Endothelial cell (in vitro differentiated cells): ENCODE measurements around the gene HSPB8. TPM values are rescaled to one million over a fixed set of nuclear protein-coding genes. Genes with fewer than 3 reads are reported as not detected.

Source experiments
- DNase-seq: peaks from one replicate; pipeline ENCODE4 v3.0.0; 2021; ENCODE audit warnings: low spot score
- H3K27ac Mint-ChIP-seq: one replicate; pipeline ENCODE4 v1.8.0; 2021; ENCODE audit warnings: mixed read lengths, inconsistent platforms; ENCODE audit not compliant: unreplicated experiment
- H3K27me3 Mint-ChIP-seq: one replicate; pipeline ENCODE4 v1.8.0; 2021; ENCODE audit warnings: mild to moderate bottlenecking, moderate library complexity, mixed read lengths, inconsistent platforms; ENCODE audit not compliant: unreplicated experiment
- H3K36me3 Mint-ChIP-seq: one replicate; pipeline ENCODE4 v1.8.0; 2021; ENCODE audit warnings: mild to moderate bottlenecking, low read depth, mixed read lengths, inconsistent platforms; ENCODE audit not compliant: unreplicated experiment
- H3K4me1 Mint-ChIP-seq: one replicate; pipeline ENCODE4 v1.8.0; 2021; ENCODE audit warnings: mild to moderate bottlenecking, mixed read lengths, inconsistent platforms; ENCODE audit not compliant: unreplicated experiment
- H3K4me3 Mint-ChIP-seq: one replicate; pipeline ENCODE4 v1.8.0; 2021; ENCODE audit warnings: mild to moderate bottlenecking, mixed read lengths, inconsistent platforms; ENCODE audit not compliant: unreplicated experiment
- H3K9me3 Mint-ChIP-seq: one replicate; pipeline ENCODE4 v1.8.0; 2021; ENCODE audit warnings: mixed read lengths, inconsistent platforms; ENCODE audit not compliant: unreplicated experiment
- CTCF ChIP-seq: fragments of 200-600 bp; sonication (generic); IDR thresholded peaks from one replicate; pipeline ENCODE4 v1.5.0; 2021; ENCODE audit warnings: antibody characterized with exemption; ENCODE audit not compliant: unreplicated experiment
- total RNA-seq: library from RNA; stranded (reverse); fragmentation: NEBNext Ultra II Directional; extraction: Animal tissue kit (Norgen Biotek cat#: 25700); gene quantifications from one replicate; pipeline ENCODE4 v1.2.1, GENCODE V29; 2021; ENCODE audit not compliant: unreplicated experiment

The HSPB8 gene
- total RNA-seq, 1 donor from 2014 or later, result 2.7 TPM

- no peaks in the 10 kb centered on the region for H3K36me3 Mint-ChIP-seq
- peaks cover 2% of the 10 kb centered on the region for H3K27me3 Mint-ChIP-seq
- no peaks in the 10 kb centered on the region for H3K4me1 Mint-ChIP-seq
- TF ChIP-seq CTCF, result no peak
- no peak for DNase-seq
- no peaks in the 10 kb centered on the region for H3K9me3 Mint-ChIP-seq
- H3K27ac Mint-ChIP-seq, result no peak overlapping the region
- H3K4me3 Mint-ChIP-seq, result no peak overlapping the region
Observed at GRCh38 chr12:119202544-119202943, 23.8 kb downstream of the HSPB8 start.

GRCh38 chr12:119204131-119204530 lies 25.4 kb downstream of the HSPB8 start:
- no peak overlapping the region for H3K4me3 Mint-ChIP-seq
- no peaks in the 10 kb centered on the region for H3K36me3 Mint-ChIP-seq
- no peaks in the 10 kb centered on the region for H3K9me3 Mint-ChIP-seq
- no peak for DNase-seq
- no peak for TF ChIP-seq CTCF
- peaks cover 2% of the 10 kb centered on the region for H3K27me3 Mint-ChIP-seq
- H3K4me1 Mint-ChIP-seq, result no peaks in the 10 kb centered on the region
- H3K27ac Mint-ChIP-seq, result no peak overlapping the region

GRCh38 chr12:119204671-119205285 lies 26.0 kb downstream of the HSPB8 start:
- H3K36me3 Mint-ChIP-seq, result no peaks in the 10 kb centered on the region
- H3K4me1 Mint-ChIP-seq, result no peaks in the 10 kb centered on the region
- H3K27me3 Mint-ChIP-seq, result peaks cover 2% of the 10 kb centered on the region
- no peak overlapping the region for H3K4me3 Mint-ChIP-seq
- no peak for DNase-seq
- no peak overlapping the region for H3K27ac Mint-ChIP-seq
- no peak for TF ChIP-seq CTCF
- no peaks in the 10 kb centered on the region for H3K9me3 Mint-ChIP-seq

- no peaks in the 10 kb centered on the region for H3K4me1 Mint-ChIP-seq
- no peak overlapping the region for H3K27ac Mint-ChIP-seq
- TF ChIP-seq CTCF, result no peak
- DNase-seq, result no peak
- H3K9me3 Mint-ChIP-seq, result no peaks in the 10 kb centered on the region
- peaks cover 2% of the 10 kb centered on the region for H3K27me3 Mint-ChIP-seq
- no peaks in the 10 kb centered on the region for H3K36me3 Mint-ChIP-seq
- no peak overlapping the region for H3K4me3 Mint-ChIP-seq
Observed at GRCh38 chr12:119206348-119207062, 27.8 kb downstream of the HSPB8 start.

- Mint-ChIP-seq H3K4me3 (no peak overlapping the region), H3K9me3 (no peaks in the 10 kb centered on the region), H3K27ac (no peak overlapping the region), H3K36me3 (no peaks in the 10 kb centered on the region), H3K27me3 (peaks cover 2% of the 10 kb centered on the region), H3K4me1 (no peaks in the 10 kb centered on the region)
- no peak for DNase-seq
- TF ChIP-seq CTCF, result no peak
Observed at GRCh38 chr12:119207063-119207560, 28.4 kb downstream of the HSPB8 start.
